Subcutaneous abdominal adipose tissue (tissue), 5 donors: ENCODE measurements around the gene SUPT5H.

Experiments
- H3K27ac ChIP-seq: one replicate; pipeline ENCODE4 v1.7.0; 2013; ENCODE audit warnings: low read depth, mild to moderate bottlenecking, inconsistent platforms, low read length, moderate library complexity
- H3K27me3 ChIP-seq, 5 donors: one replicate each; pipeline ENCODE4 v1.7.0; 2013; ENCODE audit warnings: low read length in 5 of 5, inconsistent platforms in 1 of 5; ENCODE audit not compliant: control insufficient read depth in 5 of 5, insufficient read depth in 4 of 5
- H3K36me3 ChIP-seq, 5 donors: one replicate each; pipeline ENCODE4 v1.7.0; 2013; ENCODE audit warnings: low read length in 5 of 5; ENCODE audit not compliant: control insufficient read depth in 5 of 5, insufficient read depth in 5 of 5
- H3K4me1 ChIP-seq, 5 donors: one replicate each; pipeline ENCODE4 v1.7.0; 2013; ENCODE audit warnings: low read length in 5 of 5, mild to moderate bottlenecking in 3 of 5, moderate library complexity in 1 of 5; ENCODE audit not compliant: control insufficient read depth in 5 of 5, insufficient read depth in 5 of 5
- H3K4me3 ChIP-seq, 5 donors: one replicate each; pipeline ENCODE4 v1.7.0; 2013; ENCODE audit warnings: low read length in 5 of 5, low read depth in 1 of 5
- H3K9ac ChIP-seq, 5 donors: one replicate each; pipeline ENCODE4 v1.7.0; 2013; ENCODE audit warnings: low read length in 5 of 5, mild to moderate bottlenecking in 4 of 5, moderate library complexity in 3 of 5
- H3K9me3 ChIP-seq, 5 donors: one replicate each; pipeline ENCODE4 v1.7.0; 2013; ENCODE audit warnings: low read length in 5 of 5; ENCODE audit not compliant: control insufficient read depth in 5 of 5
- donor health status: healthy.
- donor health status: healthy.
- donor health status: healthy.
- donor health status: healthy.
- donor health status: healthy.

The SUPT5H gene

DNA sequence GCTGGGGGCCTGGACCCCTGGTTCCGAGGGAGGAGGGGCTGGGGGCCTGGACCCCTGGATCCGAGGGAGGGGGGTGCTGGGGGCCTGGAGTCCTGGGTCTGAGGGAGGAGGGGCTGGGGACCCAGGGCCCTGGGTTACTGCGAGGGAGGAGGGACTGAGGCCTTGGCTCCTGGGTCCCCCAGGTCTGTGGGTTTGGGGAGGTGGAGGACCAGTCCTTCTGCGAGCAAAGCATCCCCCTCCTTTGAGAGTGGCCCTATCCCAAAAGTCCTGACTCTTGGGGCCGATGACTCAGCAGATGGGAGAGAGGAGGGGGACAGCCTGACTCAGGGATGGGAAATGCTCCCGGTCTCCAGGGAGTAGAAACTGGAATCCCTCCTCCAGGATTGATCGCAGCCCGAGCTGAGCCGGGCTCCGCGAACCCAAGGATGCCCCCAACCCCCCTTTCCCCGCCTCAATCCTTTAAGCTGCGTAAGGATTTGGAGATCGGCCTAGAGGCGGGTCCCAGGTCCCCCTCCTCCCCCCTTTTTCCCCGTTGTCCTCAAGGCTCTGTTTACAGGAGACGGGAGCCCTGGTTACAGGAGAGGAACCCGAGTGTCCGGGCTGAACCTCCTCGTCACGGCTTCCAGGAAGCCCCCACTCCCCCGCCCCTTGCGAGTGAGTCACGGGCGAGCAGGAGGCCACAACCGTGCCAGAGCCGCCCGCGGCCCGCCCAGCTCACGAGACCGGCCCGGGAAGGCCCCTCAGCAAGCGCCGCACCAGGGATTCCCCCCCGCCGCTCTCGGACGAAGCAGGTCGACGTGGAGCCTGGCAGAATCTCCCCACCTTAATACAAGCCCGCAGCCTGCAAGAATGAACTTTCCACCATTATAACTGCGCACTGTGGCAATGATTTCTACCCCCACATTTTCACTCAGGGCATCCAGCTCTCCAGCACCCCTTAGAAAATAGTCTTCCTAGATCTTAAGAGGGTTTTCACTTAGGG lies 41.8 kb upstream of the SUPT5H start:
- Histone ChIP-seq H3K4me1 (peaks cover 15 to 65% (median 48%) of the 10 kb centered on the region in 5 donors), H3K9me3 (no peaks in the 10 kb centered on the region), H3K4me3 (peak overlapping the region; percentile 55 to 66 (median 64)), H3K9ac (peak overlapping the region; percentile 79 to 97 (median 81)), H3K27me3 (no peaks in the 10 kb centered on the region), H3K27ac (peak overlapping the region; percentile 99), H3K36me3 (peaks cover 0 to 20% (median 17%) of the 10 kb centered on the region in 5 donors)

DNA sequence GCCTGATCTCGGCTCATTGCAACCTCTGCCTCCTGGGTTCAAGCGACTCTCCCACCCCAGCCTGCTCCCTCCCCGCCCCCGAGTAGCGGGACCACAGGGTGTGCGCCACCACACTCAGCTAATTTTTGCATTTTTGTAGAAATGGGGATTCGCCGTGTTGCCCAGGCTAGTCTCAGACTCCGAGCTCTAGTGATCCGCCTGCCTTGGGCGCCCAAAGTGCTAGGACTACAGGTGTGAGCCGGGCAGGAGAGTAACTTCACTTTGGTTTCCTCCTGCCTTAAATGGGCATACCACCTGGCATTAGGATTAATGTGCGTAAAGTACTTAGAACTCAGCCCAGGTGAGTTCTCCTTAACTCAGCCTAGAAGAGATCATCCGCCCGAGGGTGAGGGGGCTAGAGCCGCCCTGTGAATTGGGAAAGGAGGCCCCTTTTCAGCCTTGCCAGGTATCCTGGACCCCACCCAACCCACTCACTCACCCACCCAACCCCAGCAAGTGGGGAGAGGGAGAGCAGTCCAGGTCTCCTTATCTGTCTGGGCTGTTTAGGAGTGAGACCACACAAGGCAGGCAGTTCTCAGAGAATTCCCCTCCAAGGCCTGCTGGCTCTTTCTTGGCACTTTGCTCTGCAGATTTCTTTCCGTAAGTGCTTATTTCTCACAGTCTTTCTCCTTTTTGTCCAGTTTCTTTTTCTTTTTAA lies 40.0 kb upstream of the SUPT5H start:
- peak overlapping the region; percentile 99 for H3K27ac ChIP-seq
- peak overlapping the region; percentile 71 to 100 (median 86) for H3K4me3 ChIP-seq
- no peaks in the 10 kb centered on the region for H3K9me3 ChIP-seq
- peak overlapping the region; percentile 44 to 98 (median 89) for H3K9ac ChIP-seq
- H3K36me3 ChIP-seq, result peaks cover 0 to 22% (median 20%) of the 10 kb centered on the region in 5 donors
- peaks cover 13 to 59% (median 44%) of the 10 kb centered on the region in 5 donors for H3K4me1 ChIP-seq
- no peaks in the 10 kb centered on the region for H3K27me3 ChIP-seq

DNA sequence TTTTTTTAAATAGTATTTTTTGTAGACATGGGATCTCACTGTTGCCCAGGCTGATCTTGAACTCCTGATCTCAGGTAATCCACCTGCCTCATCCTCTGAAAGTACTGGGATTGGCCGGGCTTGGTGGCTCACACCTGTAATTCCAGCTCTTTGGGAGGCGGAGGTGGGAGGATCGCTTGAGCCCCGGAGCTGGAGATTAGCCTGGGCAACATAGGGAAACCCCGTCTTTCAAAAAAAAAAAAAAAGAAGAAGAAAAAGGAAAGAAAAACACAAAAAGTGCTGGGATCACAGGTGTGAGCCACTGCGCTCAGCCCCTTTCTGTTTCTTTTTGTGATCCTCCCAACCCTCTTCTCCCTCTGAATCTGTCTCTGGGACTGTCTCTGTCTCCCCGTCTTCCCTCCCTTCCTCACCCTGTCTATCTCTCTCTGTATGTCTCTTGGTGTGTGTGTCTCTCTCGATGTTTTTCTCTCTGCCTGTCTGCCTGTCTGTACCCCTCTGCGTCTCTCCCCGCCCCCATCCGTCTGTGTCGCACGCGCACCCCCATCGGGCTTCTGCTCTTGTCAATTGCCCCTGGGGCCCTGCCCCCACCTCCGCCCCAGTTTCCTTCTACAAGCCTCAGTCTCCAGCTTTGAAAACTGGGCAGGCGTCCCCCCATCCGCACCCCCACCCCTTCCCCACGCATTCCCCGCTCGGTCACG lies 39.3 kb upstream of the SUPT5H start:
- Histone ChIP-seq H3K27me3 (no peaks in the 10 kb centered on the region), H3K9ac (peak overlapping the region; percentile 84 to 98 (median 89)), H3K9me3 (no peaks in the 10 kb centered on the region), H3K27ac (peak overlapping the region; percentile 99), H3K4me3 (peak overlapping the region; percentile 71 to 100 (median 86)), H3K4me1 (peaks cover 19 to 59% (median 47%) of the 10 kb centered on the region in 5 donors), H3K36me3 (peaks cover 0 to 22% (median 20%) of the 10 kb centered on the region in 5 donors)

DNA sequence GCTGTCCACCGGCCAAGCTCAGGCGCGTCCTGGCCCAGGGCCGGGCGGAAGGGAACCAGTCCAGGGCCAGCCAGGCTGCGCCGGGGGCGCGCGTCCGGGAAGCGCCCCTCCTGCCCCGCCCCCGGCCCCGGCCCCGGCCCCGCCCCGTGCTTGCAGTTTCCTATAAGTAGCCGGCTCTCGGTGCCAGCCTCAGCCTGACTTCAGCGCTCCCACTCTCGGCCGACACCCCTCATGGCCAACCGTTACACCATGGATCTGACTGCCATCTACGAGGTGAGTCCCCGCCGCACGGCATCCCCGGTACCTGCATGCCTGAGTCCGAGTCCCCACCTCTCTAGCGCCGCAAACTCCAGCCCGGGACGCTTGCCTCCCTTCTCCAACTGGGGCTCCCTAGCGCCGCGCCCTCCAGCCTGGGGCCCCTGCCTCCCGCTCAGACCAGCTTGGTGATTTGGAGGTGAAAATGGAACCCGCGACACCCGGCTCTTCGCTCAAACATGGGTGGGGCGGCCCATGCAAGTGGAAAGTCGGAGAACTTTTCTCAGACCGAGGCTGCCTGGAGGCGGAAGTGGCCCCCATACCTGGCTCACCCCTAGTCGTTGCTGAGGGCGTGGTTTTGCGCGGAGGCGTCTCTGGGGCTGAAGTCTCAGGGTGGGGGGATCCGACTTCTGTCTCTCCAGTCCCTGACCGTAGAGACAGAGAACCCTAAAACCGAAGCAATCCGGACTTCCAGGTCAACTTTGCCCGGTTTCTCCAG lies 38.5 kb upstream of the SUPT5H start, which contains the start of gene ZFP36:
Gene ZFP36 (plus strand): TSS at position 192 of the 754 bp plus-strand sequence. CDS start 58 bp downstream, at position 250.
- H3K9ac ChIP-seq, result peak within 1 kb of the TSS; percentile 93 to 100 (median 100)
- H3K4me1 ChIP-seq, result peaks cover 19 to 56% (median 44%) of the 10 kb centered on the region in 5 donors

DNA sequence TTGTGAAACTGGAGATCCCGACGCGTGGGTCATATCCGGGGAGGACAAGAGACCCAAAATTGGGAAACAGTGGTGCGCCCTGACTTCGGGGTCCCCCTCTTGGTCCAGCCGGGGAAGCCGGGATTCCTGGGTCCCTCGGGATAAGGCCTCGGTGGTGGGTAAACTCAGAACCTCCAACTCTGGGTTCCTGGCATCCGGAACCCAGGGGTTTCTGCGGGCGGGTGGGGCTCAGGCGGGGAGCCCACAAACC lies 38.0 kb upstream of the SUPT5H start:
- peaks cover 19 to 51% (median 39%) of the 10 kb centered on the region in 5 donors for H3K4me1 ChIP-seq

More for the DNA sequence above, 38.5 kb upstream of the SUPT5H start, which contains the start of gene ZFP36:
- Histone ChIP-seq H3K27ac (peak within 1 kb of the TSS; percentile 99), H3K9me3 (no peaks in the 10 kb centered on the region), H3K36me3 (peaks cover 0 to 22% (median 20%) of the 10 kb centered on the region in 5 donors), H3K27me3 (no peaks in the 10 kb centered on the region), H3K4me3 (peak within 1 kb of the TSS; percentile 98 to 100 (median 99))

DNA sequence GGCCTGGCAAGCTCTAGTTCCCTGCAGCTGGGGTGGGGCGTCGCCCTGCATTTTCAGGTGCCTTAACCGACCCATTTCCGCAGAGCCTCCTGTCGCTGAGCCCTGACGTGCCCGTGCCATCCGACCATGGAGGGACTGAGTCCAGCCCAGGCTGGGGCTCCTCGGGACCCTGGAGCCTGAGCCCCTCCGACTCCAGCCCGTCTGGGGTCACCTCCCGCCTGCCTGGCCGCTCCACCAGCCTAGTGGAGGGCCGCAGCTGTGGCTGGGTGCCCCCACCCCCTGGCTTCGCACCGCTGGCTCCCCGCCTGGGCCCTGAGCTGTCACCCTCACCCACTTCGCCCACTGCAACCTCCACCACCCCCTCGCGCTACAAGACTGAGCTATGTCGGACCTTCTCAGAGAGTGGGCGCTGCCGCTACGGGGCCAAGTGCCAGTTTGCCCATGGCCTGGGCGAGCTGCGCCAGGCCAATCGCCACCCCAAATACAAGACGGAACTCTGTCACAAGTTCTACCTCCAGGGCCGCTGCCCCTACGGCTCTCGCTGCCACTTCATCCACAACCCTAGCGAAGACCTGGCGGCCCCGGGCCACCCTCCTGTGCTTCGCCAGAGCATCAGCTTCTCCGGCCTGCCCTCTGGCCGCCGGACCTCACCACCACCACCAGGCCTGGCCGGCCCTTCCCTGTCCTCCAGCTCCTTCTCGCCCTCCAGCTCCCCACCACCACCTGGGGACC lies 37.6 kb upstream of the SUPT5H start:
- H3K4me1 ChIP-seq, result peaks cover 17 to 50% (median 38%) of the 10 kb centered on the region in 5 donors

More for the DNA sequence above, 38.0 kb upstream of the SUPT5H start:
- Histone ChIP-seq H3K9ac (peak overlapping the region; percentile 93 to 100 (median 100)), H3K9me3 (no peaks in the 10 kb centered on the region), H3K27ac (peak overlapping the region; percentile 99), H3K36me3 (peaks cover 0 to 22% (median 20%) of the 10 kb centered on the region in 5 donors), H3K4me3 (peak overlapping the region; percentile 98 to 100 (median 99)), H3K27me3 (peaks cover 0 to 4% (median 0%) of the 10 kb centered on the region in 5 donors)

DNA sequence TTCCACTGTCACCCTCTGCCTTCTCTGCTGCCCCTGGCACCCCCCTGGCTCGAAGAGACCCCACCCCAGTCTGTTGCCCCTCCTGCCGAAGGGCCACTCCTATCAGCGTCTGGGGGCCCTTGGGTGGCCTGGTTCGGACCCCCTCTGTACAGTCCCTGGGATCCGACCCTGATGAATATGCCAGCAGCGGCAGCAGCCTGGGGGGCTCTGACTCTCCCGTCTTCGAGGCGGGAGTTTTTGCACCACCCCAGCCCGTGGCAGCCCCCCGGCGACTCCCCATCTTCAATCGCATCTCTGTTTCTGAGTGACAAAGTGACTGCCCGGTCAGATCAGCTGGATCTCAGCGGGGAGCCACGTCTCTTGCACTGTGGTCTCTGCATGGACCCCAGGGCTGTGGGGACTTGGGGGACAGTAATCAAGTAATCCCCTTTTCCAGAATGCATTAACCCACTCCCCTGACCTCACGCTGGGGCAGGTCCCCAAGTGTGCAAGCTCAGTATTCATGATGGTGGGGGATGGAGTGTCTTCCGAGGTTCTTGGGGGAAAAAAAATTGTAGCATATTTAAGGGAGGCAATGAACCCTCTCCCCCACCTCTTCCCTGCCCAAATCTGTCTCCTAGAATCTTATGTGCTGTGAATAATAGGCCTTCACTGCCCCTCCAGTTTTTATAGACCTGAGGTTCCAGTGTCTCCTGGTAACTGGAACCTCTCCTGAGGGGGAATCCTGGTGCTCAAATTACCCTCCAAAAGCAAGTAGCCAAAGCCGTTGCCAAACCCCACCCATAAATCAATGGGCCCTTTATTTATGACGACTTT lies 36.8 kb upstream of the SUPT5H start:
- Histone ChIP-seq H3K27ac (peak overlapping the region; percentile 99), H3K4me3 (peak overlapping the region; percentile 98 to 100 (median 99)), H3K36me3 (peaks cover 0 to 22% (median 20%) of the 10 kb centered on the region in 5 donors), H3K9me3 (no peaks in the 10 kb centered on the region), H3K4me1 (peaks cover 14 to 50% (median 38%) of the 10 kb centered on the region in 5 donors), H3K27me3 (peaks cover 0 to 4% (median 0%) of the 10 kb centered on the region in 5 donors), H3K9ac (peak overlapping the region; percentile 93 to 100 (median 100))

More for the DNA sequence above, 37.6 kb upstream of the SUPT5H start:
- peaks cover 0 to 4% (median 0%) of the 10 kb centered on the region in 5 donors for H3K27me3 ChIP-seq
- H3K4me3 ChIP-seq, result peak overlapping the region; percentile 98 to 100 (median 99)
- peak overlapping the region; percentile 93 to 100 (median 100) for H3K9ac ChIP-seq
- peak overlapping the region; percentile 99 for H3K27ac ChIP-seq
- no peaks in the 10 kb centered on the region for H3K9me3 ChIP-seq
- H3K36me3 ChIP-seq, result peaks cover 0 to 22% (median 20%) of the 10 kb centered on the region in 5 donors
